SK-N-MC (cell line): ENCODE data around the gene SLC47A2.
A peak's percentile ranks its signal among the peaks of the same experiment; 100 is the strongest.

ENCODE experiments used
- DNase-seq: peaks from one replicate; pipeline ENCODE4 v3.0.0-alpha.2; 2011; ENCODE audit warnings: low read depth, low spot score
- H3K27ac ChIP-seq: fragments of 200-600 bp; sonication (generic); 2 replicates; pipeline ENCODE4 v1.5.1; 2016; ENCODE audit warnings: mixed run types
- H3K36me3 ChIP-seq: fragments of 200-600 bp; sonication (generic); 2 replicates; pipeline ENCODE4 v1.6.1; 2017; ENCODE audit warnings: antibody characterized with exemption, low read length, mixed read lengths; ENCODE audit not compliant: insufficient read depth
- H3K4me3 ChIP-seq: fragments of 200-600 bp; sonication (generic); 2 replicates; pipeline ENCODE4 v1.5.1; 2016
- H3K9ac ChIP-seq: fragments of 200-600 bp; sonication (generic); 2 replicates; pipeline ENCODE4 v1.8.0; 2017; ENCODE audit warnings: mixed run types, mixed read lengths; ENCODE audit not compliant: insufficient read length
- H3K9me3 ChIP-seq: fragments of 200-600 bp; sonication (generic); 2 replicates; pipeline ENCODE4 v1.6.1; 2017; ENCODE audit warnings: low read depth, mild to moderate bottlenecking, antibody characterized with exemption, low read length, moderate library complexity, mixed read lengths
- EZH2 ChIP-seq: fragments of 200-600 bp; sonication (generic); IDR thresholded peaks from one replicate; pipeline ENCODE4 v1.6.1; 2017; ENCODE audit warnings: antibody characterized with exemption
- FOXP2 ChIP-seq: optimal IDR thresholded peaks from 2 replicates; pipeline ENCODE3; 2011; ENCODE audit warnings: mild to moderate bottlenecking, moderate library complexity; ENCODE audit not compliant: insufficient read depth; ENCODE audit errors: extremely low read length, control extremely low read depth
- POLR2AphosphoS5 ChIP-seq: IDR thresholded peaks from 2 replicates; pipeline ENCODE4 v1.6.1; 2012; ENCODE audit warnings: mild to moderate bottlenecking, low read depth, low read length, borderline replicate concordance

The SLC47A2 gene

GRCh38 chr17:19717411-19717908 is 1.1 kb upstream of the SLC47A2 start:
- H3K4me3 ChIP-seq, result no peak overlapping the region
- H3K36me3 ChIP-seq, result no peaks in the 10 kb centered on the region
- H3K9me3 ChIP-seq, result no peaks in the 10 kb centered on the region
- no peak for DNase-seq
- H3K9ac ChIP-seq, result no peak overlapping the region
- H3K27ac ChIP-seq, result no peak overlapping the region
- no peak for TF ChIP-seq POLR2AphosphoS5
- TF ChIP-seq EZH2, result no peak
- no peak for TF ChIP-seq FOXP2

GRCh38 chr17:19717031-19717360 is 612 bp upstream of the SLC47A2 start:
- TF ChIP-seq FOXP2 (no peak), EZH2 (no peak), POLR2AphosphoS5 (no peak)
- no peak for DNase-seq
- Histone ChIP-seq H3K4me3 (no peak overlapping the region), H3K36me3 (no peaks in the 10 kb centered on the region), H3K27ac (no peak overlapping the region), H3K9ac (no peak overlapping the region), H3K9me3 (no peaks in the 10 kb centered on the region)

- DNase-seq, result no peak
- no peak overlapping the region for H3K27ac ChIP-seq
- no peak overlapping the region for H3K9ac ChIP-seq
- H3K9me3 ChIP-seq, result no peaks in the 10 kb centered on the region
- H3K4me3 ChIP-seq, result no peak overlapping the region
- no peaks in the 10 kb centered on the region for H3K36me3 ChIP-seq
- TF ChIP-seq FOXP2, result no peak
- no peak for TF ChIP-seq POLR2AphosphoS5
- TF ChIP-seq EZH2, result no peak
Observed at GRCh38 chr17:19714542-19715411, 1.6 kb downstream of the SLC47A2 start.

- H3K36me3 ChIP-seq, result no peaks in the 10 kb centered on the region
- H3K9ac ChIP-seq, result no peak overlapping the region
- no peak overlapping the region for H3K27ac ChIP-seq
- no peaks in the 10 kb centered on the region for H3K9me3 ChIP-seq
- H3K4me3 ChIP-seq, result no peak overlapping the region
- no peak for TF ChIP-seq FOXP2
- DNase-seq, result no peak
Observed at GRCh38 chr17:19713901-19714361, 2.5 kb downstream of the SLC47A2 start.

- Histone ChIP-seq H3K4me3 (no peak overlapping the region), H3K27ac (no peak overlapping the region), H3K9ac (no peak overlapping the region), H3K36me3 (no peaks in the 10 kb centered on the region), H3K9me3 (no peaks in the 10 kb centered on the region)
- DNase-seq, result no peak
- no peak for TF ChIP-seq FOXP2
- TF ChIP-seq EZH2, result no peak
- TF ChIP-seq POLR2AphosphoS5, result no peak
Observed at GRCh38 chr17:19713462-19713861, 2.9 kb downstream of the SLC47A2 start.

GRCh38 chr17:19712436-19713004 is 3.9 kb downstream of the SLC47A2 start:
- TF ChIP-seq FOXP2 (no peak), EZH2 (no peak), POLR2AphosphoS5 (no peak)
- peak overlapping the region; percentile 36; the same call in 1 of the 2 replicates for H3K27ac ChIP-seq
- H3K9ac ChIP-seq, result peak overlapping the region; percentile 26
- H3K36me3 ChIP-seq, result no peaks in the 10 kb centered on the region
- H3K9me3 ChIP-seq, result no peaks in the 10 kb centered on the region
- DNase-seq, result no peak
- H3K4me3 ChIP-seq, result no peak overlapping the region

GRCh38 chr17:19709841-19710240 is 6.5 kb downstream of the SLC47A2 start:
- Histone ChIP-seq H3K4me3 (no peak overlapping the region), H3K9ac (no peak overlapping the region), H3K36me3 (no peaks in the 10 kb centered on the region), H3K27ac (no peak overlapping the region), H3K9me3 (no peaks in the 10 kb centered on the region)
- TF ChIP-seq POLR2AphosphoS5, result no peak
- no peak for TF ChIP-seq EZH2
- no peak for TF ChIP-seq FOXP2
- DNase-seq, result no peak

GRCh38 chr17:19708431-19709175 is 7.8 kb downstream of the SLC47A2 start:
- Histone ChIP-seq H3K4me3 (no peak overlapping the region), H3K27ac (no peak overlapping the region), H3K36me3 (no peaks in the 10 kb centered on the region), H3K9me3 (no peaks in the 10 kb centered on the region), H3K9ac (no peak overlapping the region)
- TF ChIP-seq EZH2 (no peak), FOXP2 (no peak), POLR2AphosphoS5 (no peak)
- no peak for DNase-seq
